BLaER1 (cell line): Measurements from ENCODE around the gene CLPX.

ENCODE experiments used
- H3K27ac ChIP-seq: shearing (Covaris generic); formaldehyde crosslinking; 2 replicates; pipeline ENCODE4 v1.8.1; 2022
- H3K27me3 ChIP-seq: shearing (Covaris generic); formaldehyde crosslinking; 2 replicates; pipeline ENCODE4 v1.8.1; 2022
- H3K36me3 ChIP-seq: shearing (Covaris generic); formaldehyde crosslinking; 2 replicates; pipeline ENCODE4 v1.8.1; 2022
- H3K4me1 ChIP-seq: shearing (Covaris generic); formaldehyde crosslinking; 2 replicates; pipeline ENCODE4 v1.8.1; 2022
- H3K4me2 ChIP-seq: shearing (Covaris generic); formaldehyde crosslinking; 2 replicates; pipeline ENCODE4 v1.8.1; 2022
- H3K4me3 ChIP-seq: shearing (Covaris generic); formaldehyde crosslinking; 2 replicates; pipeline ENCODE4 v1.8.1; 2022
- H3K9ac ChIP-seq: shearing (Covaris generic); formaldehyde crosslinking; 2 replicates; pipeline ENCODE4 v1.8.1; 2022
- H3K9me3 ChIP-seq: shearing (Covaris generic); formaldehyde crosslinking; 2 replicates; pipeline ENCODE4 v1.8.1; 2022
- H4K20me1 ChIP-seq: shearing (Covaris generic); formaldehyde crosslinking; 2 replicates; pipeline ENCODE4 v1.8.1; 2022
- Cebpa-rat ChIP-seq: shearing (Covaris generic); IDR thresholded peaks from 2 replicates; pipeline ENCODE4 v1.8.1; 2022

The CLPX gene

GRCh38 chr15:65217526-65218482 lies 32.7 kb upstream of the CLPX start:
- no peak overlapping the region for H3K4me3 ChIP-seq
- no peak overlapping the region for H3K4me2 ChIP-seq
- H3K27ac ChIP-seq, result no peak overlapping the region
- H3K27me3 ChIP-seq, result no peaks in the 10 kb centered on the region
- H3K9ac ChIP-seq, result no peak overlapping the region
- no peaks in the 10 kb centered on the region for H3K9me3 ChIP-seq
- H3K36me3 ChIP-seq, result no peaks in the 10 kb centered on the region
- H4K20me1 ChIP-seq, result no peaks in the 10 kb centered on the region
- TF ChIP-seq Cebpa-rat, result no peak
- no peaks in the 10 kb centered on the region for H3K4me1 ChIP-seq

DNA sequence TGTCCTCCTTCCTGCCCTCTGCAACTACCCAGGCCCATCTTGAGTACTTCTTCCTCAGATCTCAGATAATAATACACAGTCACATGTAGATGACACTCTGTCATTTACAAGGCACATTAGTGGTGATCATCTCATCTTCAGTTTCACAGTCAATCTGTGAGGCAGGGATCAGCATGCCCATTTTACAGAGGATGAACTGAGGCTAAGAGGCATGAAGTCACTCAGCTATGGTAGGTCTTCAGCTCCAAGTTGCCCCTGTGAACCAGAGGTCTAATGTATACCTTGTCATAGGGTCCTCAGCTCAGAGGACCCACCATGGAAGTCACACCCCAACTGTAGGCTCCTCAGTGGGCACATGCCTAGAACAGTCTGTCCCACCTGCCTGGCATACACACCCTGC lies 30.4 kb upstream of the CLPX start:
- H3K27me3 ChIP-seq, result no peaks in the 10 kb centered on the region
- H3K27ac ChIP-seq, result no peak overlapping the region
- no peaks in the 10 kb centered on the region for H4K20me1 ChIP-seq
- no peaks in the 10 kb centered on the region for H3K36me3 ChIP-seq
- no peaks in the 10 kb centered on the region for H3K9me3 ChIP-seq
- H3K4me1 ChIP-seq, result no peaks in the 10 kb centered on the region
- H3K4me2 ChIP-seq, result no peak overlapping the region
- H3K9ac ChIP-seq, result no peak overlapping the region
- no peak overlapping the region for H3K4me3 ChIP-seq
- TF ChIP-seq Cebpa-rat, result no peak

DNA sequence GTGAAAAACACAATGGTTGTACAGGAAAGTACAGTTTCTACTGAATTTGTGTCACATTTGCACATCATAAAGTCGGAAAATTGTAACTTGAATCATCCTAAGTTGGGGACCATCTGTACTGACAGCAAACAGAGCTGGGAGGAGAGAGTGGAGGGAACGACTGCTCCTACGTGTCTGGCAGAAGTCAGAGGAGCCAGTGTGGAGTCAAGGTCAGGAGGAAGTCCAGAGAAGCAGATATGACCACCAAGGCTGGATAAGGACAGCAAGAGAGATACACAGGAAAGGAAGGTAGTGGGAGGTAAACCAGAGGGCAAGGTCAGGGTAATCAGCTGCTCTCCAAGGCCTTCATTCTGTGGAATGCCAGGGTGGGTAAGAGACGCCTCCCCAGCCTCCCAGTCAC lies 28.9 kb upstream of the CLPX start:
- H3K27ac ChIP-seq, result no peak overlapping the region
- no peak for TF ChIP-seq Cebpa-rat
- H3K4me2 ChIP-seq, result no peak overlapping the region
- H3K36me3 ChIP-seq, result no peaks in the 10 kb centered on the region
- no peaks in the 10 kb centered on the region for H4K20me1 ChIP-seq
- peaks cover 8% of the 10 kb centered on the region; the same call in 1 of the 2 replicates for H3K4me1 ChIP-seq
- H3K9ac ChIP-seq, result no peak overlapping the region
- no peak overlapping the region for H3K4me3 ChIP-seq
- H3K27me3 ChIP-seq, result no peaks in the 10 kb centered on the region
- H3K9me3 ChIP-seq, result no peaks in the 10 kb centered on the region

DNA sequence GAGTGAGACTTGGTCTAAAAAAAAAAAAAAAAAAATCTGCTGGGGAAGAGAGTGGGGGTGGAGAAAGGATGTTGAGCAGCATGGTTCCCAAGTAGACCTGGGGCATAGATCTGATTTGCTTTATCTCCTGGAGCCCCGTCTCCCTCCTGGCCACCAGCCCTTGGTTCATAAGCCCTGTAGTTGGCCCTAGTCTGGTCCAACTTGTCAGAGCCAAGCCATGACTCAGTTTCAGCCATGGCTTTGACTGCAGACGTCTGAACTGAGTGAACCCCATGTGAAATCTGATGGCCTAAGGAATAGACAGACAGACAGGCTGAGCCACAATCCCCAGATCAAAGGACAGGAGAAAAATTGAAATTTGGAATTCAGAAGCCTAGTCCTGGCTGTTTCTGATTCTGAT lies 28.1 kb upstream of the CLPX start:
- Histone ChIP-seq H3K9me3 (no peaks in the 10 kb centered on the region), H3K27ac (no peak overlapping the region), H3K4me1 (peaks cover 9% of the 10 kb centered on the region; the same call in 1 of the 2 replicates), H4K20me1 (no peaks in the 10 kb centered on the region), H3K27me3 (no peaks in the 10 kb centered on the region), H3K36me3 (no peaks in the 10 kb centered on the region), H3K9ac (no peak overlapping the region), H3K4me3 (no peak overlapping the region), H3K4me2 (no peak overlapping the region)
- no peak for TF ChIP-seq Cebpa-rat

DNA sequence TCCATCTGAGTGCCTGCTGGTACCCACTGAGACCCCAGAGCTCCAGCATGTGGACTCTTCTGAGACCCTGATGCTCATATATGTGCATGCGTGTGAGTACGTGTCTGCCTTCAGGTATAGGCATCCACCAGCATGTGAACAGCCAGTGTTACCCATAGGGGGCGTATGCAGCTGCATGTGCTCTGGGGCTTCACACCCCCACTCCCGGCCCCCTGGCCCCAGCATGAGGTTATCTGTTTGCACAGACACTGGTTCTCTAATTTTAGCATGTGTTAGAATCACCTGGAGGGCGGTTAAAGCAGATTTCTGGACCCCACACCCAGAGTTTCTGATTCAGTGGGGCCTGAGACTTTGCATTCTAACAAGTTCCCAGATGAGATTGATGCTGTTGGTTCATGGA lies 27.0 kb upstream of the CLPX start:
- no peak for TF ChIP-seq Cebpa-rat
- H3K36me3 ChIP-seq, result no peaks in the 10 kb centered on the region
- peaks cover 9% of the 10 kb centered on the region; the same call in 1 of the 2 replicates for H3K4me1 ChIP-seq
- H3K27ac ChIP-seq, result no peak overlapping the region
- H3K9me3 ChIP-seq, result no peaks in the 10 kb centered on the region
- H3K27me3 ChIP-seq, result no peaks in the 10 kb centered on the region
- H3K4me2 ChIP-seq, result no peak overlapping the region
- H3K9ac ChIP-seq, result no peak overlapping the region
- no peaks in the 10 kb centered on the region for H4K20me1 ChIP-seq
- no peak overlapping the region for H3K4me3 ChIP-seq

DNA sequence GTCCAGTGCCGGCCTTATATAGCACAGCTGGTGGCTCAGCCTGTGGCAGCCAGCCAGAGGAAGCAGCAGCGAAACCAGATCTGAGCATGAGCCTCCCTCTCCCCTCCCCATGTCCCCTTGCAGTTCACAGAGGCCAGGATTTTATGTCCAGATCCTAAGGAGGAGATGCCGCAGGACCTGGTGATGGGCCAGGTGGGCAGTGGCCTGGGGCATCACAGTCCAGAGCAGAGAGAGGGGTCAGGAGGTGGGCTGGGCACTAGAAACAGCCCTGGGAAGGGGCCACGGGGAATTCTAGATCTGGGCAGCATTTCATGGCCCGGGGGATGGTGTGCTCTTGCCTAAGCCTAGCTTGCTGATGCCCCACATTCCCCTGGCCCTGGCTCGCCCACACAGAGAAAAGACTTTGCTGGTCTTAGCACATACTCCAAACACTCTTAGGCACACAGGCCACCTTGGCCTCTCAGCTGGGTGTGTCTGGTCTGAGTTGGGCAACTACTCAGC lies 26.4 kb upstream of the CLPX start:
- no peaks in the 10 kb centered on the region for H3K27me3 ChIP-seq
- no peak overlapping the region for H3K4me2 ChIP-seq
- no peak overlapping the region for H3K27ac ChIP-seq
- no peak for TF ChIP-seq Cebpa-rat
- no peak overlapping the region for H3K4me3 ChIP-seq
- no peaks in the 10 kb centered on the region for H4K20me1 ChIP-seq
- peaks cover 9% of the 10 kb centered on the region; the same call in 1 of the 2 replicates for H3K4me1 ChIP-seq
- H3K36me3 ChIP-seq, result no peaks in the 10 kb centered on the region
- no peak overlapping the region for H3K9ac ChIP-seq
- no peaks in the 10 kb centered on the region for H3K9me3 ChIP-seq

DNA sequence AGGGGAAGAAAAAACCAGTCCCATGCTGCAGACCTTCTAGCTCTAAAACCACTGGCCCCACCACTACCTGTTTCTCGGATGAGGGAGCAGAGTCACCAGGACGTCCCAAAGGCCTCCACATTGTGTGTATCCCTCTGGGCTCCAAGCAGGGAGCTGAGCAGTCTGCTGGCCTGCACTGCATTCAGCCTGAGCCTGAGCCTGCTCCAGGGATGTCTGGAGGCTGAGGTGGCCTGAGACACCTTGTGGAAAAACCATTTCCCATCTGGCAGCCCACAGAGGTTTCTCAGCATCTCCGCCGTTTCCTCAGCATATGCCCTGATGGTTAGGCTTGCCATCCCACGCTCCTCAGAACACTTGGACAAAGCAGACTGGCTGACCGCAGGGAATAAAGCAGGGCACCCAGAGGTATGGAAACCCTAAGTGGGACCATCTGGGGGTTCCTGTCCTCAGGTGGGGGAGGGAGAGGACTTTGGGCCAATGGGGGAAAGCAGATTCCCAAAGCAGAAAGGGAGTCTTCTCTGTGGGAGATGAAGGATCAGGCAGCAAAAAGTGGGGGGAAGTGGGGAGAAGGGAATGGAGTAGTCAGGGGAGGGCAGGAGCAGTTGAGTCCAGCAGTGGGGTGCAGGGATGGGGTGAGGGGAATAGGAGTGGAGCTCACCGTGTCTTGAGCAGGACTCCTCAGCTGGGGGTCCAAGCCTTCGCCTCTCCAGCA lies 25.8 kb upstream of the CLPX start, which contains the start of gene CILP:
CILP (minus strand) TSS at position 704 of the 712 bp plus-strand sequence. CDS start 1,718 bp downstream, outside the sequence.
- no peak for TF ChIP-seq Cebpa-rat

GRCh38 chr15:65209701-65210643 lies 24.8 kb upstream of the CLPX start:
- TF ChIP-seq Cebpa-rat, result no peak
- Histone ChIP-seq H3K27ac (no peak overlapping the region), H3K4me1 (peaks cover 9% of the 10 kb centered on the region; the same call in 1 of the 2 replicates), H3K9ac (no peak overlapping the region), H3K36me3 (no peaks in the 10 kb centered on the region), H3K27me3 (no peaks in the 10 kb centered on the region), H3K9me3 (no peaks in the 10 kb centered on the region), H4K20me1 (no peaks in the 10 kb centered on the region), H3K4me3 (no peak overlapping the region), H3K4me2 (no peak overlapping the region)

More for the DNA sequence above, 25.8 kb upstream of the CLPX start, which contains the start of gene CILP:
- Histone ChIP-seq H3K27me3 (no peaks in the 10 kb centered on the region), H3K36me3 (no peaks in the 10 kb centered on the region), H3K4me2 (no peak within 1 kb of the TSS), H3K9me3 (no peaks in the 10 kb centered on the region), H3K9ac (no peak within 1 kb of the TSS), H4K20me1 (no peaks in the 10 kb centered on the region), H3K4me1 (peaks cover 9% of the 10 kb centered on the region; the same call in 1 of the 2 replicates), H3K27ac (no peak within 1 kb of the TSS), H3K4me3 (no peak within 1 kb of the TSS)

- H4K20me1 ChIP-seq, result no peaks in the 10 kb centered on the region
- H3K27ac ChIP-seq, result no peak overlapping the region
- peaks cover 9% of the 10 kb centered on the region; the same call in 1 of the 2 replicates for H3K4me1 ChIP-seq
- H3K27me3 ChIP-seq, result no peaks in the 10 kb centered on the region
- H3K4me2 ChIP-seq, result no peak overlapping the region
- no peak overlapping the region for H3K9ac ChIP-seq
- TF ChIP-seq Cebpa-rat, result no peak
- H3K36me3 ChIP-seq, result no peaks in the 10 kb centered on the region
- H3K9me3 ChIP-seq, result no peaks in the 10 kb centered on the region
- H3K4me3 ChIP-seq, result no peak overlapping the region
These were observed 23.5 kb upstream of the CLPX start for GRCh38 chr15:65208647-65209046.
